Measurements from ENCODE around the gene GRIK3.

GRCh38 chr1:36859926-36860325, 174.4 kb downstream of the GRIK3 start:
- TF ChIP-seq TAF1 (IDR thresholded peaks at IDR 0.05; ENCODE audit: borderline replicate concordance, low read depth, low read length) (no peak), POLR2AphosphoS5 (IDR thresholded peaks at IDR 0.05; ENCODE audit: low read depth, low read length) (no peak), POLR2A (IDR thresholded peaks at IDR 0.05; ENCODE audit: low read depth, low read length) (no peak)

Measured in GM12892 (cell line).